ENCODE data around the gene STXBP4.

Gene STXBP4

DNA sequence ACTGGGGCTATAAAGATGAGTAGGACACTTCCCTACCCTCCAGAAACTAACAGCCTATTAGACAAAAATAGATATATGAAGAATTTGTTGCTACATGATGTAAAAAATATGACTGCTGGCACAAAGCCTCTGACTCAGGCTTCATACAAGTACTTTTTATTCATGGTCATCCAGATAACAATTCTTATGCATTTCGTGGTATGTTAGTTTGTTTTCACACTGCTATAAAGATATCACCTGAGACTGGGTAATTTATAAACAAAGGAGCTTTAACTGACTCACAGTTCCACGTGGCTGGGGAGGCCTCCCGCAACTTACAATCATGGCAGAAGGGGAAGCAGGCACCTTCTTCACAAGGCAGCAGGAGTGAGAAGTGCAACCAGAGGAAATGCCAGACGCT is 183.7 kb downstream of the STXBP4 start:
- H3K36me3 ChIP-seq (replicated peaks; ENCODE audit: insufficient read depth, low read length), result no peaks in the 10 kb centered on the region
- no peak overlapping the region for H2AFZ ChIP-seq (ENCODE audit: low read length)
- no peak for DNase-seq
- no peaks in the 10 kb centered on the region for H3K9me2 ChIP-seq (replicated peaks; ENCODE audit: insufficient read depth, low read length)
- no peaks in the 10 kb centered on the region for H3K79me2 ChIP-seq (ENCODE audit: low read length)
- H3K9me3 ChIP-seq (replicated peaks; ENCODE audit: insufficient read depth, low read length), result no peaks in the 10 kb centered on the region
- no peak overlapping the region for H3K27ac ChIP-seq (ENCODE audit: low read length)
- no peaks in the 10 kb centered on the region for H3K4me1 ChIP-seq (ENCODE audit: low read length)
- H3K4me3 ChIP-seq (ENCODE audit: low read length), result no peak overlapping the region
- H4K20me1 ChIP-seq (ENCODE audit: insufficient read depth, low read length), result no peaks in the 10 kb centered on the region
- no peak overlapping the region for H3K9ac ChIP-seq (ENCODE audit: low read length)
- H3K27me3 ChIP-seq (replicated peaks; ENCODE audit: insufficient read depth, low read length), result no peaks in the 10 kb centered on the region
- no peak overlapping the region for H3K4me2 ChIP-seq (ENCODE audit: low read depth, low read length)
- H3F3A ChIP-seq (ENCODE audit: insufficient read depth, low read length), result no peaks in the 10 kb centered on the region
- TF ChIP-seq, protein P1, sequence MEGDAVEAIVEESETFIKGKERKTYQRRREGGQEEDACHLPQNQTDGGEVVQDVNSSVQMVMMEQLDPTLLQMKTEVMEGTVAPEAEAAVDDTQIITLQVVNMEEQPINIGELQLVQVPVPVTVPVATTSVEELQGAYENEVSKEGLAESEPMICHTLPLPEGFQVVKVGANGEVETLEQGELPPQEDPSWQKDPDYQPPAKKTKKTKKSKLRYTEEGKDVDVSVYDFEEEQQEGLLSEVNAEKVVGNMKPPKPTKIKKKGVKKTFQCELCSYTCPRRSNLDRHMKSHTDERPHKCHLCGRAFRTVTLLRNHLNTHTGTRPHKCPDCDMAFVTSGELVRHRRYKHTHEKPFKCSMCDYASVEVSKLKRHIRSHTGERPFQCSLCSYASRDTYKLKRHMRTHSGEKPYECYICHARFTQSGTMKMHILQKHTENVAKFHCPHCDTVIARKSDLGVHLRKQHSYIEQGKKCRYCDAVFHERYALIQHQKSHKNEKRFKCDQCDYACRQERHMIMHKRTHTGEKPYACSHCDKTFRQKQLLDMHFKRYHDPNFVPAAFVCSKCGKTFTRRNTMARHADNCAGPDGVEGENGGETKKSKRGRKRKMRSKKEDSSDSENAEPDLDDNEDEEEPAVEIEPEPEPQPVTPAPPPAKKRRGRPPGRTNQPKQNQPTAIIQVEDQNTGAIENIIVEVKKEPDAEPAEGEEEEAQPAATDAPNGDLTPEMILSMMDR (IDR thresholded peaks at IDR 0.05; ENCODE audit: low read length), result no peak
- TF ChIP-seq EZH2 (optimal IDR thresholded peaks at IDR 0.05; ENCODE audit: low read depth, low read length), result no peak
- no peak for TF ChIP-seq EZH2phosphoT487 (IDR thresholded peaks at IDR 0.05; ENCODE audit: low read length)

DNA sequence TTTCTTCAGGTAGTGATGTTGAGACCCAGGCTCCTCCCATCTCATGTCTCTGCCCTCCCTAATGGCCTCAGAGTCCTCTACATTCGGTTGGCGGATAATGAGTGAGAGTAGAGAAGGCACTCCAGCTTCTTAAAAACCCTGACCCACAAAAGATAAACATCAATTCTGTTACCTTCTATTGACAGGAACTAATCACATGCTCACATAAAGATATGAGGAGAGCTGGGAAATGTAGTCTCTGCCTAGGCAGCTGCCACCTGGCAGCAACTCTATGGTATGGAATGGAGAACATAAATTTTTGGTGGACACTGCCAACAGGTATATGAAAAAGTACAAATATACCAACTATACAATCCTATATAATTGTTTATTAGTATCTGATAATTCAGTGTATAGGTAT is 185.5 kb downstream of the STXBP4 start:
- no peaks in the 10 kb centered on the region for H4K20me1 ChIP-seq (ENCODE audit: insufficient read depth, low read length)
- H3K27me3 ChIP-seq (replicated peaks; ENCODE audit: insufficient read depth, low read length), result no peaks in the 10 kb centered on the region
- H3K9ac ChIP-seq (ENCODE audit: low read length), result no peak overlapping the region
- H3K79me2 ChIP-seq (ENCODE audit: low read length), result no peaks in the 10 kb centered on the region
- no peaks in the 10 kb centered on the region for H3F3A ChIP-seq (ENCODE audit: insufficient read depth, low read length)
- TF ChIP-seq, protein P1 (IDR thresholded peaks at IDR 0.05; ENCODE audit: low read length), result no peak
- no peak for TF ChIP-seq EZH2 (optimal IDR thresholded peaks at IDR 0.05; ENCODE audit: low read depth, low read length)
- no peak for TF ChIP-seq EZH2phosphoT487 (IDR thresholded peaks at IDR 0.05; ENCODE audit: low read length)
- no peak for DNase-seq
- no peaks in the 10 kb centered on the region for H3K9me2 ChIP-seq (replicated peaks; ENCODE audit: insufficient read depth, low read length)
- H3K4me3 ChIP-seq (ENCODE audit: low read length), result no peak overlapping the region
- no peak overlapping the region for H3K4me2 ChIP-seq (ENCODE audit: low read depth, low read length)
- H3K9me3 ChIP-seq (replicated peaks; ENCODE audit: insufficient read depth, low read length), result no peaks in the 10 kb centered on the region
- H2AFZ ChIP-seq (ENCODE audit: low read length), result no peak overlapping the region
- no peaks in the 10 kb centered on the region for H3K4me1 ChIP-seq (ENCODE audit: low read length)
- H3K27ac ChIP-seq (ENCODE audit: low read length), result no peak overlapping the region
- no peaks in the 10 kb centered on the region for H3K36me3 ChIP-seq (replicated peaks; ENCODE audit: insufficient read depth, low read length)

DNA sequence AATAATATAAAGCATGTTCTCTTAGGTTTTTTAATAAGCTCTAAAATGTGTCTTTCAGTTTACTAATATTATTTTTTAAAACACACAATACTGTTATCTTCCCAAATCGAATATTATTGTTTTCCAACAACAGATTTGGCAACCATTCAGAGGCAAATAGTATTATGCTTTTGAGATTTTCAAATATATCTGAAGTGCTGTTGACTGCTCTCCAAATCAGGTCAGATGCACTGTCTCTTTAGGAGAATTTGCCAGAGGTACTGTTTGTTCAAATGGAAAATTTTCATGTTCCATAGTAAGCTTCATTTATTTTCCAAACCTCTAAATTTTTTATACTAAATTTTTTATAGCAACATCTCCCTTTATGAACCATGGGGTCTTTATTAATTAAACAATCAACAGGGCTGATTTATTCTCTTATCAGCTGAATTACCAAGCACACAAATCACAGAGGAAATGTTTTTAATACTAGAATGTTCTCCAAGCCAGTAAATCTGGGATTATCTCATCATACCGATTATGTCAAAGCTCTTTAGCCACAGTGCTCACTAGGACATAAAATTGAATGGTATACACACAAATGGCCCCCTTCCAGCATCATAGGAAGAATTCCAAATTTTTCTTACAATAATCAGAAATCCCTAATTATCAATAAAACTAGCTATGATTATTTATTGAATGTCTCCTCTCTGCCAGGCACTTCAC is 187.4 kb downstream of the STXBP4 start:
- Histone ChIP-seq H3K4me3 (ENCODE audit: low read length) (no peak overlapping the region), H4K20me1 (ENCODE audit: insufficient read depth, low read length) (no peaks in the 10 kb centered on the region), H3K4me2 (ENCODE audit: low read depth, low read length) (no peak overlapping the region), H3K9me3 (replicated peaks; ENCODE audit: insufficient read depth, low read length) (no peaks in the 10 kb centered on the region), H3K27ac (ENCODE audit: low read length) (no peak overlapping the region), H3K79me2 (ENCODE audit: low read length) (no peaks in the 10 kb centered on the region), H2AFZ (ENCODE audit: low read length) (no peak overlapping the region), H3K27me3 (replicated peaks; ENCODE audit: insufficient read depth, low read length) (no peaks in the 10 kb centered on the region), H3K9me2 (replicated peaks; ENCODE audit: insufficient read depth, low read length) (no peaks in the 10 kb centered on the region), H3K36me3 (replicated peaks; ENCODE audit: insufficient read depth, low read length) (no peaks in the 10 kb centered on the region), H3K9ac (ENCODE audit: low read length) (no peak overlapping the region), H3K4me1 (ENCODE audit: low read length) (no peaks in the 10 kb centered on the region), H3F3A (ENCODE audit: insufficient read depth, low read length) (no peaks in the 10 kb centered on the region)
- no peak for DNase-seq
- no peak for TF ChIP-seq EZH2phosphoT487 (IDR thresholded peaks at IDR 0.05; ENCODE audit: low read length)
- TF ChIP-seq, protein P1 (IDR thresholded peaks at IDR 0.05; ENCODE audit: low read length), result no peak
- no peak for TF ChIP-seq EZH2 (optimal IDR thresholded peaks at IDR 0.05; ENCODE audit: low read depth, low read length)

Measured in MM.1S (cell line).